Measurements from ENCODE around the gene RAI2. TPM values are rescaled to one million over a fixed set of nuclear protein-coding genes. Genes with fewer than 3 reads are reported as not detected.

RAI2 gene
- total RNA-seq, 1 donor = 0.36 TPM

DNA sequence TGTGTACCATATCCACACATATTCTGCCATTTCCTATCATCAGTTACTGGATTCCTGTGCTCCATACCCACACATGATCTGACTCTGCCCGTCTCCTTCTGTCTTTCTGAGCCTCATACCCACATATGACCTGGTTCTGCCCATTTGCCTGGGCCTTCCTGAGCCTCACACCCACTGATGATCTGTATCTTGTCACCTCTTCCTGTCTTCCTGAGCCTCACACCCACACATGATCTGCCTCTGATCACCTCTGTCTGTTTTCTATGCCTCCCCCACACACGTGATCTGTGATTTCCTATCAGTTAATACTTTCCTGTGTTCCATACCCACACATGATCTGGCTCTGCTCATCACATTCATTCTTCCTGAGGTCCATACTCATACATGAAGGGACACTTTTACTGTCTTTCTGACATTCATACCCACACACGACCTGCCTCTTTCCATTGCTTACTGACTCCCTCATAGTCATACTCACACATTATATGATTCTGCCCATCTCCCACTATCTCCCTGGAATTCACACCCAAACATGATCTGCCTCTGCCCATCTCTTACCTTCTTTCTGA is 91.3 kb downstream of the RAI2 start:
- no peaks in the 10 kb centered on the region for H3K9me3 ChIP-seq (ENCODE audit: low read depth, low read length)
- no peak overlapping the region for H3K4me2 ChIP-seq (ENCODE audit: insufficient read depth, low read length)
- no peaks in the 10 kb centered on the region for H4K20me1 ChIP-seq (ENCODE audit: insufficient read depth, low read length)
- H3K27me3 ChIP-seq (ENCODE audit: insufficient read depth, low read length) = peaks cover 5% of the 10 kb centered on the region
- no peaks in the 10 kb centered on the region for H3K36me3 ChIP-seq (ENCODE audit: insufficient read depth, low read length)
- H3K4me1 ChIP-seq (ENCODE audit: insufficient read depth, low read length) = no peaks in the 10 kb centered on the region
- H2AFZ ChIP-seq (ENCODE audit: low read length) = no peak overlapping the region
- H3K4me3 ChIP-seq (ENCODE audit: insufficient read depth, low read length) = no peak overlapping the region
- no peak for DNase-seq (ENCODE audit: insufficient read length, low spot score, missing footprints)
- TF ChIP-seq, protein P1, sequence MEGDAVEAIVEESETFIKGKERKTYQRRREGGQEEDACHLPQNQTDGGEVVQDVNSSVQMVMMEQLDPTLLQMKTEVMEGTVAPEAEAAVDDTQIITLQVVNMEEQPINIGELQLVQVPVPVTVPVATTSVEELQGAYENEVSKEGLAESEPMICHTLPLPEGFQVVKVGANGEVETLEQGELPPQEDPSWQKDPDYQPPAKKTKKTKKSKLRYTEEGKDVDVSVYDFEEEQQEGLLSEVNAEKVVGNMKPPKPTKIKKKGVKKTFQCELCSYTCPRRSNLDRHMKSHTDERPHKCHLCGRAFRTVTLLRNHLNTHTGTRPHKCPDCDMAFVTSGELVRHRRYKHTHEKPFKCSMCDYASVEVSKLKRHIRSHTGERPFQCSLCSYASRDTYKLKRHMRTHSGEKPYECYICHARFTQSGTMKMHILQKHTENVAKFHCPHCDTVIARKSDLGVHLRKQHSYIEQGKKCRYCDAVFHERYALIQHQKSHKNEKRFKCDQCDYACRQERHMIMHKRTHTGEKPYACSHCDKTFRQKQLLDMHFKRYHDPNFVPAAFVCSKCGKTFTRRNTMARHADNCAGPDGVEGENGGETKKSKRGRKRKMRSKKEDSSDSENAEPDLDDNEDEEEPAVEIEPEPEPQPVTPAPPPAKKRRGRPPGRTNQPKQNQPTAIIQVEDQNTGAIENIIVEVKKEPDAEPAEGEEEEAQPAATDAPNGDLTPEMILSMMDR (IDR thresholded peaks at IDR 0.05; ENCODE audit: extremely low read depth, low read depth, low read length) = no peak
- H3K79me2 ChIP-seq (ENCODE audit: insufficient read depth, low read length) = no peaks in the 10 kb centered on the region
- no peak overlapping the region for H3K27ac ChIP-seq (ENCODE audit: low read depth, low read length)

GRCh38 chrX:17768997-17769396 is 92.1 kb downstream of the RAI2 start:
- no peak overlapping the region for H3K4me2 ChIP-seq (ENCODE audit: insufficient read depth, low read length)
- no peaks in the 10 kb centered on the region for H3K4me1 ChIP-seq (ENCODE audit: insufficient read depth, low read length)
- H3K79me2 ChIP-seq (ENCODE audit: insufficient read depth, low read length) = no peaks in the 10 kb centered on the region
- no peak overlapping the region for H3K27ac ChIP-seq (ENCODE audit: low read depth, low read length)
- DNase-seq (ENCODE audit: insufficient read length, low spot score, missing footprints) = no peak
- H3K27me3 ChIP-seq (ENCODE audit: insufficient read depth, low read length) = peaks cover 5% of the 10 kb centered on the region
- no peaks in the 10 kb centered on the region for H3K36me3 ChIP-seq (ENCODE audit: insufficient read depth, low read length)
- no peaks in the 10 kb centered on the region for H4K20me1 ChIP-seq (ENCODE audit: insufficient read depth, low read length)
- H3K4me3 ChIP-seq (ENCODE audit: insufficient read depth, low read length) = no peak overlapping the region
- TF ChIP-seq, protein P1 (IDR thresholded peaks at IDR 0.05; ENCODE audit: extremely low read depth, low read depth, low read length) = no peak
- no peaks in the 10 kb centered on the region for H3K9me3 ChIP-seq (ENCODE audit: low read depth, low read length)
- H2AFZ ChIP-seq (ENCODE audit: low read length) = no peak overlapping the region

- Histone ChIP-seq H3K27me3 (ENCODE audit: insufficient read depth, low read length) (peaks cover 5% of the 10 kb centered on the region), H3K4me1 (ENCODE audit: insufficient read depth, low read length) (no peaks in the 10 kb centered on the region), H3K27ac (ENCODE audit: low read depth, low read length) (no peak overlapping the region), H4K20me1 (ENCODE audit: insufficient read depth, low read length) (no peaks in the 10 kb centered on the region), H3K79me2 (ENCODE audit: insufficient read depth, low read length) (no peaks in the 10 kb centered on the region), H3K4me2 (ENCODE audit: insufficient read depth, low read length) (no peak overlapping the region), H3K36me3 (ENCODE audit: insufficient read depth, low read length) (no peaks in the 10 kb centered on the region), H3K4me3 (ENCODE audit: insufficient read depth, low read length) (no peak overlapping the region), H3K9me3 (ENCODE audit: low read depth, low read length) (no peaks in the 10 kb centered on the region), H2AFZ (ENCODE audit: low read length) (no peak overlapping the region)
- no peak for DNase-seq (ENCODE audit: insufficient read length, low spot score, missing footprints)
- TF ChIP-seq, protein P1 (IDR thresholded peaks at IDR 0.05; ENCODE audit: extremely low read depth, low read depth, low read length) = no peak
Measured at GRCh38 chrX:17767734-17768133, 93.4 kb downstream of the RAI2 start.

GRCh38 chrX:17759990-17760389 is 101.1 kb downstream of the RAI2 start:
- Histone ChIP-seq H3K4me1 (ENCODE audit: insufficient read depth, low read length) (no peaks in the 10 kb centered on the region), H3K79me2 (ENCODE audit: insufficient read depth, low read length) (no peaks in the 10 kb centered on the region), H3K27ac (ENCODE audit: low read depth, low read length) (no peak overlapping the region), H4K20me1 (ENCODE audit: insufficient read depth, low read length) (no peaks in the 10 kb centered on the region), H2AFZ (ENCODE audit: low read length) (no peak overlapping the region), H3K36me3 (ENCODE audit: insufficient read depth, low read length) (no peaks in the 10 kb centered on the region), H3K9me3 (ENCODE audit: low read depth, low read length) (no peaks in the 10 kb centered on the region), H3K27me3 (ENCODE audit: insufficient read depth, low read length) (no peaks in the 10 kb centered on the region), H3K4me2 (ENCODE audit: insufficient read depth, low read length) (no peak overlapping the region), H3K4me3 (ENCODE audit: insufficient read depth, low read length) (no peak overlapping the region)
- no peak for DNase-seq (ENCODE audit: insufficient read length, low spot score, missing footprints)
- TF ChIP-seq, protein P1 (IDR thresholded peaks at IDR 0.05; ENCODE audit: extremely low read depth, low read depth, low read length) = no peak

All from osteoblast (primary cell).